ENCODE data around the gene SUSD2.
A peak's percentile ranks its signal among the peaks of the same experiment; 100 is the strongest.

The SUSD2 gene

GRCh38 chr22:24146194-24146616 is 35.1 kb upstream of the SUSD2 start:
- no peak overlapping the region for H3K4me3 ChIP-seq (ENCODE audit: low read length)
- no peak for TF ChIP-seq CTCF (conservative IDR thresholded peaks at IDR 0.05; ENCODE audit: low read depth, low read length)
- peak; percentile 15 for DNase-seq (ENCODE audit: low read depth)

- peak; percentile 52 for DNase-seq (ENCODE audit: low read depth)
- no peak overlapping the region for H3K4me3 ChIP-seq (ENCODE audit: low read length)
- no peak for TF ChIP-seq CTCF (conservative IDR thresholded peaks at IDR 0.05; ENCODE audit: low read depth, low read length)
Observed at GRCh38 chr22:24146791-24147353, 34.4 kb upstream of the SUSD2 start.

GRCh38 chr22:24147666-24148065 is 33.6 kb upstream of the SUSD2 start:
- no peak for DNase-seq (ENCODE audit: low read depth)
- no peak overlapping the region for H3K4me3 ChIP-seq (ENCODE audit: low read length)
- no peak for TF ChIP-seq CTCF (conservative IDR thresholded peaks at IDR 0.05; ENCODE audit: low read depth, low read length)

- DNase-seq (ENCODE audit: low read depth), result no peak
- no peak overlapping the region for H3K4me3 ChIP-seq (ENCODE audit: low read length)
- TF ChIP-seq CTCF (conservative IDR thresholded peaks at IDR 0.05; ENCODE audit: low read depth, low read length), result no peak
Observed at GRCh38 chr22:24148266-24149197, 32.8 kb upstream of the SUSD2 start.

GRCh38 chr22:24149198-24149590 is 32.1 kb upstream of the SUSD2 start:
- no peak for TF ChIP-seq CTCF (conservative IDR thresholded peaks at IDR 0.05; ENCODE audit: low read depth, low read length)
- no peak overlapping the region for H3K4me3 ChIP-seq (ENCODE audit: low read length)
- DNase-seq (ENCODE audit: low read depth), result no peak

GRCh38 chr22:24153353-24153752 is 27.9 kb upstream of the SUSD2 start:
- no peak for TF ChIP-seq CTCF (conservative IDR thresholded peaks at IDR 0.05; ENCODE audit: low read depth, low read length)
- H3K4me3 ChIP-seq (ENCODE audit: low read length), result no peak overlapping the region
- DNase-seq (ENCODE audit: low read depth), result no peak

- no peak overlapping the region for H3K4me3 ChIP-seq (ENCODE audit: low read length)
- TF ChIP-seq CTCF (conservative IDR thresholded peaks at IDR 0.05; ENCODE audit: low read depth, low read length), result no peak
- DNase-seq (ENCODE audit: low read depth), result no peak
Observed at GRCh38 chr22:24153959-24154358, 27.3 kb upstream of the SUSD2 start.
